ENCODE results near the gene SPHKAP.
"Not testable (repeated sequence)": the region's sequence is repeated elsewhere in the genome, so short reads cannot be mapped to it uniquely, and the experiment has no call there.

Gene SPHKAP

GRCh38 chr2:228181098-228182019, at the start of gene SPHKAP:
Gene SPHKAP, minus strand, starts transcription at chr2:228181687. Its CDS starts 89 bp downstream, at chr2:228181598.
- DNase-seq (ENCODE audit: low read depth in 2 of 2), result no peak

GRCh38 chr2:228227466-228227865, 46.0 kb upstream of the SPHKAP start:
- DNase-seq (ENCODE audit: low read depth in 2 of 2), result no peak

DNA sequence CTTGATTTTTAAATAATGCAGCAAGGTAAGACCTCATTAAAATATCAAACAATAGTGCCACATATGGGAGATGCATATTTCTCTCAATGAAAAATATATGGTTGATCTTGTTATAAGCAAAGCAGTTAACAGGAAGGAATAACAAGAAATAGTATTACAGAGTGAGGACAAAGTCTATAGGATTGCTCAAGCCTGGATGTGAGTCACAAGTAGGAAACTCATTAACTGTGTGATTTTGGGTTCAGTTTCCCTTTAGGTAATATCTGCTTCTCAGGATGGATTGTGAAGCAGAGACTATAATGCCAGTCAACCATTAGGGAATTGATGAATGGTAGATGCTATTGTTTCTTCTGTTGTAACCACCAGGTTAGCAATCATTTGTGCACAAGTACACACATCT, 42.9 kb upstream of the SPHKAP start:
- DNase-seq (ENCODE audit: low read depth in 2 of 2), result no peak

- DNase-seq (ENCODE audit: low read depth in 2 of 2), result not testable (repeated sequence)
Observed at GRCh38 chr2:228218593-228218992, 37.1 kb upstream of the SPHKAP start.

DNA sequence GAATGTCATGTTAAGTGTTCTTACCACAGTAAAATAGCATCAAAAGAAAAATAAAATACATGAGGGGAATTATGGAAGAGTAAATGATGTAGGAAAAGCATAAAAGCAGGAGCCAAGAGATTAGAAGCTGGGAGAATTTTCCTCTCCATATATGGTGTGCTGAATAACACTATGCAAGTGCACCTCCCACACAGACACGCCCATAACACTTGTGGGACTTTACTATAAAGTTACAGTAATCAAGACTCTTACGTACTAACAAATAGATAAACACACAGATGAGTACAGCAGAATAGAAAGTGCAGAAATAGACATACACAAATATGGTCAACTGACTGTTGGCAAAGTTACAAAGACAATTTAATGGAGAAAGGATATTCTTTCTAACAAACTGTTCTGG, 16.0 kb upstream of the SPHKAP start:
- no peak for DNase-seq (ENCODE audit: low read depth in 2 of 2)

GRCh38 chr2:228180181-228181097, 1.0 kb downstream of the SPHKAP start:
- no peak for DNase-seq (ENCODE audit: low read depth in 2 of 2)

GRCh38 chr2:228167290-228167689, 14.2 kb downstream of the SPHKAP start:
- DNase-seq (ENCODE audit: low read depth in 2 of 2), result no peak

DNA sequence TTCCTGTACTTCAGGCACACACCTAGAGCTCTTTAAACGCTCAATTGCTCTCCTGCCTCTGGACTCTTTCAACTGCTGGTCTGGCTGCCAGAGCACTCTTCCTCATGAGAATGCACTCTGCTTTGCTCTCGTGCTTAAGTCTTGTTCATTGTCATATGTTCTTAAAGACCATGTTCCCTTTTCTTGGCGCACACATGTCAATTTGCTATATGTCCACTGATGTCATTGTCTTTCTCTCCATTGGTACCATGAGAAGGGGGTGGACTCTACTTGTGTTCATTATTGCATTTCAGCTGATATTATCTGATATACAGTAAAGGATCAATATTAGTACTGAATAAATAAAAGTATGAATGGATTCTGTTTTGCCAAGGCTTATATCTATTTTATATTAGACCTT, 16.8 kb downstream of the SPHKAP start:
- no peak for DNase-seq (ENCODE audit: low read depth in 2 of 2)

GRCh38 chr2:228157841-228158240, 23.6 kb downstream of the SPHKAP start:
- no peak for DNase-seq (ENCODE audit: low read depth in 2 of 2)

DNA sequence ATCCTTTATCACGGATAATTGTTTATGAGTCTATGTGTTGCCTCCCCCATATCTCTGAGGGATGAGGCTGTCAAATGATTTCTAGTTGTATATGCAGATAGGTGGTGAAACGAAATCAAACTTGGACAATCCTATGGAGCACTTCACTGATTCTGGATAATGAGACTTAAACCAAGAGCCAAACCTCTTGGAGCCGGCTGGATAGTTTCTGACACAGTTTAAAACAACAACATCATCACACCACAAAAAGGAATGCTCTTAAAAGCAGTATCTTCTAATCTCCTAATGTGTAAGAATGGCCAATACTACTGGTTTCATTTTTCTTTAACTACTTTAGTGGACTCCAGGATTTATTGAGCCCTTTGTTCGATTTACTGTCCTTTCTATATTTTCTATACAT, 36.5 kb downstream of the SPHKAP start:
- no peak for DNase-seq (ENCODE audit: low read depth in 2 of 2)

DNA sequence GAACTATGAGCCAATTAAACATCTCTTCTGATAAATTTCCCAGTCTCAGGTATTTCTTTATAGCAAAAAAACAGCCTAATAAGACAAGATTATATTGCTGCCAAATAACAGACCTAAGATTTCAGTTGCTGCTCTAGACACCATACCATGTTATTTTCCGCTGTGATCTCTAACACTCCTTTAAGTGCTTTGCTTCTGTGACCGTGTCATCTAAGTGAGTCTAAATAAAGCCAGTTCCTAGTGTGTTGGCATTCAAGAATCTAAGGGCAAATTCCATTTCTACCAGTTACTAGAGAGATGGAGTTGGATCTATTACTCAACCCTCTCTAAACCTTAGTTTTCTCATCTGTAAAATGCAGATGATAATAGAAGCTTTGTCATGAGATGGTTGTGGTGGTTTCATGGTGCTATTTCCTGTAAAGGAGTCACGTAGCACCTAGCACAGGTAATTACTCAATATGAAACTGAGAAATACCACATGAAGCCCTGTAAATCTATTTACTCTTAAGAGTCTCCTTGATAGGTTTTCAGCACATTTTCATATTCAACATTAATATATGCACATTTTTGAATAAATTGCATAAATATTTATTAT, 40.5 kb downstream of the SPHKAP start:
- no peak for DNase-seq (ENCODE audit: low read depth in 2 of 2)

GRCh38 chr2:228136027-228136426, 45.5 kb downstream of the SPHKAP start:
- no peak for DNase-seq (ENCODE audit: low read depth in 2 of 2)

GRCh38 chr2:228135300-228135699, 46.2 kb downstream of the SPHKAP start:
- DNase-seq (ENCODE audit: low read depth in 2 of 2), result no peak

- DNase-seq (ENCODE audit: low read depth in 2 of 2), result no peak
Observed at GRCh38 chr2:228131833-228132232, 49.7 kb downstream of the SPHKAP start.

DNA sequence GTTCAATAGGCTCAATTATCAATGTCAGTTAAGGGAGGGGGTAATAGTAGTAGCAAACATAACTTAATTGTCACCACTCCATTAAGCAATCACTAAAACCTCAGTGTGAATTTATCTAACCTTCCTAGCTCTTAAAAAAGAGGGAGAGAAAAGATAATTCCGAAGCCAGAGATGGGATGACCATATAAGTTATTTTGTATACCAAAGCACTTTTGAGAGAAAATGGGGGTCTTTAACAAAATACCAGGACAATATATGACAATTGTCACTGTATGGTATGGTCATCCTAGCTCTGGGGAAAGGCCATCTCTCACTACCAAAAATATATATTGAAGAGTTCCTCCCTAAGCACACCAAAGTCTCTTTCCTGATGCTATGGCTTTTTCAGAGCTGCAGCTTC, 55.1 kb downstream of the SPHKAP start:
- DNase-seq (ENCODE audit: low read depth in 2 of 2), result no peak

DNA sequence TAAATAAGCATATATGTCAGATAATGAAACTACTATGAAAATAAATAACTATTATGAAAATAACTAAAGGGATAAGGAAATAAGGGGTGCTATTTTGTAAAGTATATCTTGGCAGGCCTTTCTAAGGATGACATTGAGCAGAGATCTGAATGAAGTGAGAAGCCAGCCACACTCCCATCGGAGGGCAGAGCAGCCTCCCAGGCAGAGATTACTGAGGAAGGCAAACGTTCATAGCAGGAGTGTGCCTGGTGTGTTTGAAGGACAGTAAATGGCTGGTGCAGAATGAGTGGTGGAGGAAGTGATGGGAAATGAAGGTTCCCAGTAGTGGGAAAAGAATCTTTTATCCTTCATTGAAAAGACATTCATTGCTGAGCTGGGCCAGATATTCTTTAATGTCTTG, 62.5 kb downstream of the SPHKAP start:
- DNase-seq (ENCODE audit: low read depth in 2 of 2), result no peak

- no peak for DNase-seq (ENCODE audit: low read depth in 2 of 2)
Observed at GRCh38 chr2:228107846-228108245, 73.6 kb downstream of the SPHKAP start.

- DNase-seq (ENCODE audit: low read depth in 2 of 2), result no peak
Observed at GRCh38 chr2:228105526-228106250, 75.8 kb downstream of the SPHKAP start.

DNA sequence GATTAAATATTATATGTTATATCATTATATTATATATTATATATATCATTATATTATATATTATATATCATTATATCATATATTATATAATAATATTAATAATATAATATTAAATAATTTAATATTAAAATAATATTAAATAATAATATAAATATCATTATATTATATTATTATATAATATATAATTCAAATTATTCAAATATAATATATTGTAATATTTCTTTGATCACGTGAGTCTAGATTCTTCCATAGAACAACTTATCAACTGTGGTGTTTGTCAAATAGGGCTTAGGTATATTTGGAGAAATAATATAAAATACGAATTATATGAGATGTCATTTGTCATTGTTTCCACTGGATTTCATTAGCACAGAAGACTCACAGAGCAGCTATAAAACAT, 77.3 kb downstream of the SPHKAP start:
- no peak for DNase-seq (ENCODE audit: low read depth in 2 of 2)

DNA sequence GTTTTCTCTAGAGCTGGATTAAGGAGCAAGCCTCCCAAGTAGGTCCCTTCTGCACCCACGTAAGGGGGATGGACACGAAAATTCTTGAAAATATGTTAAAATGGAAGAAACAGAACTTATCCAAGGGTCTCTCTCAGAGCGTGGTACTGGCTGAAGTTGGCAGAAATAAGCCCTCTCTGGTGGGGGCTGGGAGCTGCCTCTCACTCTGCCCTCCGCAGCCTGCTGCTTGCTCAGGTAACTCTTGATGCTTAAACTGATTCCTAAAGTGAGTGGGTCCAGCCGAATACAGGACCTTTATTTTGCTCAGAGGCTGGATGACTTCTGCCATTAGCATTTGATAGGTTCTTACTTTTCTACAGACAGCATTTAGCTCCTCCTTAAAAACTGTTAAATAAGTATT, 78.1 kb downstream of the SPHKAP start:
- no peak for DNase-seq (ENCODE audit: low read depth in 2 of 2)

DNA sequence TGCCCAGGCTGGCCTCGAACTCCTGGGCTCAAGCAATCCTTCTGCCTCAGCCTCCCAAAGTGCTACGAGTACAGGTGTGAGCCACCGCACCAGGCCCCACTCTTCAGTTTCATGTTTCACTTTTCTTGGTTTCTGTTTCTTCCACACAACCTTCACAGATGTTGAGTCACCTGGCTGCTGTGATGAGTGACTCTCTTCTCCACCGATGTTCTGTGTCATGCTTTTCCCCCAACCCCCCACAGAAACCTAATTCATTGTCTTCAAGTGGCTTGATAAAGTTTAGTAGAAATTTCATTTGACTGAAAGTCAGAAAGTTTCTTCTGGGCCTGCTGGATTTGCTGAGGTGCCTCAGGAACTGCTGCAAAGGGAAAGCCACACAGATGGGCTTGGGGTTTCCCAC, 78.5 kb downstream of the SPHKAP start:
- DNase-seq (ENCODE audit: low read depth in 2 of 2), result no peak

All from activated CD4-positive, alpha-beta T cell treated with anti-CD3 and anti-CD28 coated beads for 24 hours (primary cell).